ENCODE data around the gene TMEM135.
A peak's percentile ranks its signal among the peaks of the same experiment; 100 is the strongest.

Gene TMEM135

DNA sequence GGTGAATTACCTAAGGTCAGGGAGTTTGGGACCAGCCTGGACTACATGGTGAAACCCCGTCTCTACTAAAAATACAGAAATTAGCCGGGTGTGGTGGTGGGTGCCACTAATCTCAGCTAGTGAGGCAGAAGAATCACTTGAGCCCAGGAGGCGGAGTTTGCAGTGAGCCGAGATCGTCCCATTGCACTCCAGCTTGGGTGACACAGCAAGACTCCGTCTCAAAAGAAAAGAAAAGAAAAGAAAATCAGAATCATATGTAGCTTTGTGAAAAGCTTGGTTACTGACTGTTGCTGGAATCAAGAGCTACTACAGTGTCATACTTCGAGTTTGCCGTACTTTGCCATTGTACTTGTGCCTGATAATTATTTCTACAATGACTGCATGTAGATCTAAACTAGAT is 4.2 kb upstream of the TMEM135 start:
- no peak for DNase-seq (ENCODE audit: low read depth, low spot score)
- in situ Hi-C loops (cut with HindIII; ENCODE audit: low sequenced_read_pairs): no loop called here
- TF ChIP-seq, protein P1, sequence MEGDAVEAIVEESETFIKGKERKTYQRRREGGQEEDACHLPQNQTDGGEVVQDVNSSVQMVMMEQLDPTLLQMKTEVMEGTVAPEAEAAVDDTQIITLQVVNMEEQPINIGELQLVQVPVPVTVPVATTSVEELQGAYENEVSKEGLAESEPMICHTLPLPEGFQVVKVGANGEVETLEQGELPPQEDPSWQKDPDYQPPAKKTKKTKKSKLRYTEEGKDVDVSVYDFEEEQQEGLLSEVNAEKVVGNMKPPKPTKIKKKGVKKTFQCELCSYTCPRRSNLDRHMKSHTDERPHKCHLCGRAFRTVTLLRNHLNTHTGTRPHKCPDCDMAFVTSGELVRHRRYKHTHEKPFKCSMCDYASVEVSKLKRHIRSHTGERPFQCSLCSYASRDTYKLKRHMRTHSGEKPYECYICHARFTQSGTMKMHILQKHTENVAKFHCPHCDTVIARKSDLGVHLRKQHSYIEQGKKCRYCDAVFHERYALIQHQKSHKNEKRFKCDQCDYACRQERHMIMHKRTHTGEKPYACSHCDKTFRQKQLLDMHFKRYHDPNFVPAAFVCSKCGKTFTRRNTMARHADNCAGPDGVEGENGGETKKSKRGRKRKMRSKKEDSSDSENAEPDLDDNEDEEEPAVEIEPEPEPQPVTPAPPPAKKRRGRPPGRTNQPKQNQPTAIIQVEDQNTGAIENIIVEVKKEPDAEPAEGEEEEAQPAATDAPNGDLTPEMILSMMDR (IDR thresholded peaks at IDR 0.05; ENCODE audit: low read depth, low read length): no peak

DNA sequence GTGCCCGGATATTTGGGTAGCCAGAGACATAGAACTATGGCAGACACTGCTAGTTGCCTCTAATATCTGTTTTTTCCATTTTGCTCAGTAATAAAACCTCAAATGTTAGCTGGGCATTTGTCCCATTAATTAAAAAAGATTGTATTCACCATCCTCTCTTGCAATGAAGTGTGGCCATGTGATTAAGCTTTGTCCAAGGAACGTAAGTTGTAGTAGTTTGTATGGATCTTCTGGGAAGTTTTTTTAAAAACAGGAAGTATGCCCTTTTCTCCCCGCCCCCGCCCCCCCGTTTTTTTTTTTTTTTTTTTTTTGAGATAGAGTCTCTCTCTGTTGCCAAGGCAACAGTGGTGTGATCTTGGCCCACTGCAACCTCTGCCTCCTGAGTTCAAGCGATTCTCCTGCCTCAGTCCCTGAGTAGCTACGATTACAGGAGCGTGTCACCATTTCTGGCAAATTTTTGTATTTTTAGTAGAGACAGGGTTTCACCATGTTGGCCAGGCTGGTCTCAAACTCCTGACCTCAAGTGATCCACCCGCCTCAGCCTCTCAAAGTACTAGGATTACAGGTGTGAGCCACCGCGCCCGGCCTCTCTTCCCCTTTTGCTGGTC is 1.7 kb upstream of the TMEM135 start:
- TF ChIP-seq, protein P1 (IDR thresholded peaks at IDR 0.05; ENCODE audit: low read depth, low read length): no peak
- H3K4me3 ChIP-seq (ENCODE audit: low read depth, low read length): no peak overlapping the region
- in situ Hi-C loops (cut with HindIII; ENCODE audit: low sequenced_read_pairs): no loop called here
- no peak for DNase-seq (ENCODE audit: low read depth, low spot score)

More for the DNA sequence above, 4.2 kb upstream of the TMEM135 start:
- no peak overlapping the region for H3K4me3 ChIP-seq (ENCODE audit: low read depth, low read length)

DNA sequence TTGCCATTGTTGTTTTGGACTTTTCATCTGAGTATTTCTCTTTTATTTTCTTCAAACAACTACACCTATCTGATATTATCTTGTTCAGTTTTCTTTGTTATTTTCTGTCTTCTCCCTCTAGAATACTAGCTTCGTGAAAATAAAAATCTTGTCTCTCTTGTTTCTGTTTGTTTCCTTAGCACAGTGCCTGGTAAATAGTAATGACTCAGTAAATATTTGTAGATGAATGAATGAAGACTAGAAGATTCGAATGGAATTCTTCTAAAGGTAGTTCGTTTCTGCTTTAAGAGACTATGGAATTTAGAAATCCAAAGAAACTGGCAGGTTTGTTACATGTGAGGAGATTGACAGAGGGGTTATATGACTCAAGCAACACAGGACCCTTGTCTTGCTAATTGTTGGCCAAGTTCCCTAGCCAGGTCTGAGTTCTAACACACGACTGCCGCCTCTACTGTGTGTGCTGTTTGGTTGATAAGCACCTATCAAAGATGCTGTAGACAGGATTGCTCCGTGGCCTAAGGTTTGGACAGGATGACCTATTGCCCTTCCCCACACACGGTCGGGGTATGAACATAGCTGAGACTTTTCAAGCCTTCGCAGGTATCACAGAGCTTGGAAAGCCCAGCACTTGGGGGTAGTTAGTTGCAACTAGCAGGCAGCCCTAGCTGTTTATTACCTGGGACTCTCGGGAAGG is 831 bp upstream of the TMEM135 start:
- TF ChIP-seq, protein P1 (IDR thresholded peaks at IDR 0.05; ENCODE audit: low read depth, low read length): no peak
- in situ Hi-C loops (cut with HindIII; ENCODE audit: low sequenced_read_pairs): no loop called here

DNA sequence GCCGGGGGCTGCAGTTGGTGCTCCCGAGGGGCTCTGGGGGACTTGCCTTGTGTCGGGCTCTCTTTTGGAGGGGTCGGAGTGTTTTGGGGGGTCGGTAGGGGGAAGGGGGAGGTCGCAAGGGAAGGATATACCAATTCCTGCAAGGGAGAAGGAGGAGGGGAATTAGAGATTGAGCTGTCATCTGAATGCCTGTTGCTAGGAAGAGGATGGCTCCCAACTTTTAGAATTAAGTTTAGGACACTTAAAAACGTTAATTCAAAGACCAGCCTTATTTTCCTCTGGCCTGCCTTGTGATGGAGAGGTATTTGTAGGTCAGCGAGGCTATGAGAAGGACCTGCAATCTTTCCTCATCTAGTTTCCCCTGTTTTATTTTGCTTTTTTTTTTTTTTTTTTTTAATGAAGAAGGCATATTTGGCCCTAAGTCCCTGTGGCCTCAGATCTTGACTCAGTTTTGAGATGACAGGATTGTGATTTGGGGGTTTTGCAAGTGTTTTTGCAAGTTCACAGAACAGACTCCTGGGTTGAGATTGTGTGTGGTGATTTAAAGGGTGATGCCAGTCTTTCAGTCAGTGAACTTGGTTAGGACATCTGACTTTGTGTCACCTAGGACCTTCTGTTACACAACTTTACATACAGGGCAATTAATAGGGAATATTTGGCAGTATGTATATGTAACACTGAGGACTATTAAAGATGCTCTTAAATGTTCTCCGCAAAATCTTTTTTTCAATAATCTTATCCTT is 672 bp downstream of the TMEM135 start:
- H3K4me3 ChIP-seq (ENCODE audit: low read depth, low read length): peak overlapping the region; percentile 97
- DNase-seq (ENCODE audit: low read depth, low spot score): peak; percentile 9
- TF ChIP-seq, protein P1 (IDR thresholded peaks at IDR 0.05; ENCODE audit: low read depth, low read length): no peak
- in situ Hi-C loops (cut with HindIII; ENCODE audit: low sequenced_read_pairs): no loop called here

More for the DNA sequence above, 831 bp upstream of the TMEM135 start:
- peak overlapping the region; percentile 97 for H3K4me3 ChIP-seq (ENCODE audit: low read depth, low read length)
- DNase-seq (ENCODE audit: low read depth, low spot score): no peak

DNA sequence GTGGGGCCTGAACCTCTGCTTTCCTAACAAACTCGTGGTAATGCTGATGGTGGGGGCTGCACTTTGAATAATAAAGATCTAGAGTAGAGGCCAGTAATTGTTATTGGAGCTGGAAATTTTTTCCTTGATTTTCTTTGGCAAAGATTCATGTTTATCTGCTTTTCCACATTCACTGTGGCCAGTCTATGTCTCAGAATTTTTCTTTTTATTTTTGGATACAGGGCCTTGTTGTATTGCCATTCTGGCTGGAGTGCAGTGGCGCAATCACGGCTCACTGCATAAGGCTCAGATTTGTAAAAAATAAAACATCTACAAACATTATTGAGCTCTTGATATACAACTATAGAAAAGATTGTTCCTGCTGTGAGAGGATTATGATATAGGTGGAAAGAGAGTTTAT is 1.6 kb downstream of the TMEM135 start:
- in situ Hi-C loops (cut with HindIII; ENCODE audit: low sequenced_read_pairs): no loop called here
- DNase-seq (ENCODE audit: low read depth, low spot score): peak; percentile 9
- TF ChIP-seq, protein P1 (IDR thresholded peaks at IDR 0.05; ENCODE audit: low read depth, low read length): no peak
- peak overlapping the region; percentile 10 for H3K4me3 ChIP-seq (ENCODE audit: low read depth, low read length)

DNA sequence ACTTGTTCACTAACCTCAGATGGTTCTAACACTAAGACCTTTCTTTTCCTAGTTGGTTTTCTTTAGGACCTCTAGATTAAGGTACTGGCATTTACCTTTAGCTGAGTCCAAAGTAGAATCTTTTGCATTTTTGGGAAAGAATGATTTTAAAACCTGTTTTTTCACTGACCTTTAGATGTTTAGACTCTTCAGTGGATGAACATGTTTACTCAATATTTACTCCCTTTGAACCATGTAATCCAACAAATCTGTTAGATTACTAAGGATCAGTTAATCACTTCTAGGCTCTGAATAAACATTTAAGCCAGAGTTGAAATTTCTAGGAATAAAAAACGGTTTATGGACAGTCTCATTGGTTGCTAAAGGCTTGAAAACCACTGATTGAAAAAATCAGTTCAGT is 6.2 kb downstream of the TMEM135 start:
- TF ChIP-seq, protein P1 (IDR thresholded peaks at IDR 0.05; ENCODE audit: low read depth, low read length): no peak
- in situ Hi-C loops (cut with HindIII; ENCODE audit: low sequenced_read_pairs): no loop called here
- DNase-seq (ENCODE audit: low read depth, low spot score): no peak
- H3K4me3 ChIP-seq (ENCODE audit: low read depth, low read length): no peak overlapping the region
